IMR-90 (cell line): ENCODE results near the gene MFSD6L.

Source experiments
- CEBPB ChIP-seq: IDR thresholded peaks from 2 replicates; pipeline ENCODE4 v1.6.1; 2012; ENCODE audit warnings: low read depth, low read length, improper control_type of control experiment
- CTCF ChIP-seq: conservative IDR thresholded peaks from 2 replicates; pipeline ENCODE4 v1.5.1; 2012; ENCODE audit warnings: mild to moderate bottlenecking, low read depth, low read length, improper control_type of control experiment
- MAZ ChIP-seq: IDR thresholded peaks from 2 replicates; pipeline ENCODE4 v1.6.1; 2012; ENCODE audit warnings: low read depth, mild to moderate bottlenecking, low read length, improper control_type of control experiment, moderate library complexity, borderline replicate concordance
- POLR2A ChIP-seq: IDR thresholded peaks from 2 replicates; pipeline ENCODE4 v1.6.1; 2012; ENCODE audit warnings: mild to moderate bottlenecking, low read depth, low read length
- RCOR1 ChIP-seq: IDR thresholded peaks from 2 replicates; pipeline ENCODE4 v1.6.1; 2012; ENCODE audit warnings: mild to moderate bottlenecking, low read length, improper control_type of control experiment; ENCODE audit not compliant: insufficient replicate concordance
- TF ChIP-seq, protein P1 (sequence below): fragments of 150-350 bp; IDR thresholded peaks from 2 replicates; pipeline ENCODE4 v1.6.1; 2017; ENCODE audit warnings: mild to moderate bottlenecking, antibody characterized with exemption, low read length, low read depth

GRCh38 chr17:8806253-8806925 lies 7.2 kb upstream of the MFSD6L start:
- no peak for TF ChIP-seq CTCF
- TF ChIP-seq CEBPB, result no peak
- no peak for TF ChIP-seq MAZ
- TF ChIP-seq POLR2A, result no peak
- TF ChIP-seq, protein P1, sequence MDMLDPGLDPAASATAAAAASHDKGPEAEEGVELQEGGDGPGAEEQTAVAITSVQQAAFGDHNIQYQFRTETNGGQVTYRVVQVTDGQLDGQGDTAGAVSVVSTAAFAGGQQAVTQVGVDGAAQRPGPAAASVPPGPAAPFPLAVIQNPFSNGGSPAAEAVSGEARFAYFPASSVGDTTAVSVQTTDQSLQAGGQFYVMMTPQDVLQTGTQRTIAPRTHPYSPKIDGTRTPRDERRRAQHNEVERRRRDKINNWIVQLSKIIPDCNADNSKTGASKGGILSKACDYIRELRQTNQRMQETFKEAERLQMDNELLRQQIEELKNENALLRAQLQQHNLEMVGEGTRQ, result no peak
- TF ChIP-seq RCOR1, result no peak
